Superior temporal gyrus (tissue), 1 donor: ENCODE results near the gene EID3.
"Not testable (repeated sequence)": the region's sequence is repeated elsewhere in the genome, so short reads cannot be mapped to it uniquely, and the experiment has no call there.

Experiments used
- DNase-seq: peaks from one replicate; pipeline ENCODE4 v3.0.0-alpha.2; 2016; ENCODE audit errors: extremely low spot score

The EID3 gene

DNA sequence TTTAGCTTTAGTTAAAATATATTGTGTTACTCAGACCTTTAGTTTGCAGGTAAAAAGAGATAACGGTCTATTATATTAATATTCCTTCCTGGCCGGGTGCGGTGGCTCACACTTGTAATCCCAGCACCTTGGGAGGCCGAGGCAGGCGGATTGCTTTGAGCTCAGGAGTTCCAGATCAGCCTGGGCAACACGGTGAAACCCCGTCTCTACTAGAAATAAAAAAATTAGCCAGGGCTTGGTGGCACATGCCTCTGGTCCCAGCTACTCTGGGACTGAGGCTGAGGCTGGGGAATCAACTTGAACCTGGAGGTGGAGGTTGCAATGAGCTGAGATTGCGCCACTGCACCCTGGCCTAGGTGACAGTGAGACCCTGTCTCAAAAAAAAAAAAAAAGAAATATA is 13.2 kb upstream of the EID3 start:
- DNase-seq: no peak

DNA sequence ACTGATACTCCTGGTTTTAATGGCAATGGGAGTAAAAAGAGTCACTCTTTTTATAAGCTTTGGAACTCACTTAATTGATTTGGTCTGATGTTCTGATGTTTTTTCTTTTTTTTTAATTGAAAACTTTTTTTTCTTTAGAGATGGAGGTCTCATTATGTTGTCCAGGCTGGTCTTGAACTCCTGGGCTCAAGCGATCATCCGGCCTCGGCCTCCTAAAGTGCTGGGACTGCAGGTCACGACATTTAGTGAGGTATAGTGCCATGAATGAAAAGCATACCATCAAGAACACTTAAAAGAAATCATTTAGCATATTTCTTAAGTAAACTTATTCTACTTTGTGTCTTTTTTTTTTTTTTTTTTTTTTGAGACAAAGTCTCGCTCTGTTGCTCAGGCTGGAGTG is 12.7 kb upstream of the EID3 start:
- DNase-seq: peak; percentile 2

DNA sequence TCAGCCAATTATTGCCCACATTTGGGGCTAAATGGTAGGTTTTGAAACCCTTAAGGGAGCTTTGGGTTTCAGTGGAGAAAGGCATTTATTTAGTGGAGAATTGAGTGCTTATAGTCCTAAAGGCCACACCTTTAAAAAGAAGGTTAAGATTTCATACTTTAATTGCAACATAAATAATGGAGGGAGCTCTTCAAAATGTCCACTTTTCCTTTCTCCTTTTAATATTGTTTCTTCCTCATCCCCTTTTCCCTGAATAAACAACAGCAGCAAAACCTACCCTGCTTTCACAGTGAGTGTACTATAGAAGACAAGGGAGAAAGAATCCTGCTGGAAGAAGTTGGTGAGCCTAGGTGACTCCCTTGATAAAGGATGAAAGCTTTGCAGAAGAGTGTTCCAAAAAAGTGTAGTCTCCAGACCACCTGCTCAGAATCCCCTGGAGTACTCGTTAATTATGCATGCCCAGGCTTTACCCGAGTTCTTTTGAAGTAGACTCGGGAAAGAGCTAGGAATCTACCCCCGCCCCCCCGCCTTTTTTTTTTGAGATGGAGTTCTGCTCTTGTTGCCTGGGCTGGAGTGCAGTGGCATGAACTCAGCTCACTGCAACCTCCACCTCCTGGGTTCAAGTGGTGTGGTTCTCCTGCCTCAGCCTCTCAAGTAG is 11.5 kb upstream of the EID3 start:
- no peak for DNase-seq

DNA sequence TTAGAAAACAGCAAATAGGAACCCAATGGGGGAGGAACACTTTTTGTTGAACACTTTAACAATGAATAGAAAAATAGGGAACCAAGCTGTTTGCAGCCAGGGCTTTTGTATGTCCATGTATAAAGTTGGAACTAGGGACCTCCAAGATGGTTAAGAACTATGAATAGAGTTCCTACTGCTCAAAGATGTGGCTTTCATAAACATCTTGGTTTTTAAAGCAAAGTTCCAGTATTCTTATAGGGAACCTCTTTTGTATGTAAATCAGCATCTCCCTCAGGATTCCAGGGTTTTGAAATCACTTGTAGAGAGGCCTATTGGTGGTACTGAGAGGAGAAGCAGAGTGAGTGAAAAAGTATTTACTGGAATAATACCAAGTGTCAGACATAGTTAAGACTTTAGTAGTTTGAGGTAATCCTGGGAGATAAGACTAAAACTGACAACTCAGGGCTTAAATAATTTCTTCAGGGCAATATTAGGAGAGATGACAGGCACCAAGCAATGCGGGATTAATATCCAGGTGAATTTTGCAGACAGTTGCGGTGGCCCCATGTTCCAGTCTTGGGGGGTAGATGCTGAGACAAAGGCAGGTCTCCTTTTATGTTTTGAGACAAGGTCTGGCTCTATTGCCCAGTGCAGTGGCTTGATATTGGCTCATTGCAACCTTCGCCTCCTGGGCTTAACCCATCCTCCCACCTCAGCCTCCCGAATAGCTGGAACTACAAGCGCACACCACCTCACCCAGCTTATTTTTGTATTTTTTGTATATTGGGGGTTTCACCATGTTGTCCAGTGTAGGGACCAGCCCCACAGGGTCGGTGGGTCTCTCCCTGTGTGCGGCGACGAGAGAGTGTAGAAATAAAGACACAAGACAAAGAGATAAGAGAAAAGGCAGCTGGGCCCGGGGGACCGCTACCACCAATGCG is 10.4 kb upstream of the EID3 start:
- no peak for DNase-seq

DNA sequence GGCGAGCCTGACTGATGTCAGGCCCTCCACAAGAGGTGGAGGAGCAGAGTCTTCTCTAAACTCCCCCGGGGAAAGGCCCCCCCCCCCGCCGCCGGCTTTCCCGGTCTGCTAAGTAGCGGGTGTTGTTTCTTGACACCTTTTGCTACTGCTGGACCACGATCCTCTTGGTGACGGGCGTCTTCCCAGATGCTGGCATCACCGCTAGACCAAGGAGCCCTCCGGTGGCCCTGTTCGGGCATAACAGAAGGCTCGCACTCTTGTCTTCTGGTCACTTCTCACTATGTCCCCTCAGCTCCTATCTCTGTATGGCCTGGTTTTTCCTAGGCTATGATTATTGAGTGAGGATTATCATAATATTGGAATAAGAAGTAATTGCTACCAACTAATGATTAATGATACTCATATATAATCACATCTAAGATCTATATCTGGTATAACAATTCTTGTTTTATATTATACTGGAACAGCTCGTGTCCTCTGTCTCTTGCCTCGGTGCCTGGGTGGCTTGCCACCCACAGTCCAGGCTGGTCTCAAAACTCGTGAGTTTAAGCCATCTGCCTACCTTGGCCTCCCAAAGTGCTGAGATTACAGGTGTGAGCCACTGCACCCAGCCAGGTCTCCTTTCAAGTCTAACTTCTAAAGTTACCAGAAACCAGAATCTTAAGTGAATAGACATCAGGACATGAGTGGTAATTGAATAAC is 9.2 kb upstream of the EID3 start:
- DNase-seq: not testable (repeated sequence)

- DNase-seq: no peak
Measured at GRCh38 chr12:104294927-104295668, 8.4 kb upstream of the EID3 start.

DNA sequence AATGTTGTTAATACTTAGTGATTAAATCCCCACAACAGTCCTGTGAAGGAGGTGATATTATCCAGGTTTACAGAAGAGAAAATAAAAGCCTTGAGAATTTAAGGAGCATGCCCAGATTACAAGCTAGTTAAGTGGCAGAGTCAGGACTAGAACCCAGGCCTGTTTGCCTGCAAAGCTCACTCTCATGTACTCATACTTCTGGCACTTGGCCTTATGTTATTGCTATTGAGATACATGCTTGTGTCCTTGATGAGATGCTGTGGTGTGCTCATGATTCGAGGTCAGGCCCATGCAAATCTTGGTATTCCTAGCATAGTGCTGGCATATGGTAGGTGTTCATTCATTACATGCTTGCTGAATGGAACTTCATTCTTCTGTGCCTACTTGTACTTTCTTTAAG is 7.6 kb upstream of the EID3 start:
- DNase-seq: no peak

DNA sequence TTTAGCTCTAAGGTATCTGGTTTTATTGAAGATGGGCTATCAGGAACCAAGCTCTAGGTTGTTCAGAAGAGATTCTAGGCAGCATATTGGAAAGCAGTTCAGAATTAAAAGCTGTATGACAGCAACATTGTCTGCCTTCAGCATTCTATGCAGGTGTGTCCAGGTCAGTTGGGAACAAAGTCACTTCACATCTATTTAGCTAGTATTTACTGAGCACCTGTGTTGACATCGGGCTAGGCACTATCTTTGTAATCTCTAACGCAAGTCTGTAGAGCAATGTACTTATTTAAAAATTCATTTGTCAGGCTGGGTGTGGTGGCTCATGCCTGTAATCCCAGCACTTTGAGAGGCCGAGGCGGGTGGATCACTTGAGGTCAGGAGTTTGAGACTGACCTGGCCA is 6.8 kb upstream of the EID3 start:
- no peak for DNase-seq

GRCh38 chr12:104297477-104298113 is 5.9 kb upstream of the EID3 start:
- no peak for DNase-seq

- no peak for DNase-seq
Measured at GRCh38 chr12:104299842-104300481, 3.6 kb upstream of the EID3 start.

DNA sequence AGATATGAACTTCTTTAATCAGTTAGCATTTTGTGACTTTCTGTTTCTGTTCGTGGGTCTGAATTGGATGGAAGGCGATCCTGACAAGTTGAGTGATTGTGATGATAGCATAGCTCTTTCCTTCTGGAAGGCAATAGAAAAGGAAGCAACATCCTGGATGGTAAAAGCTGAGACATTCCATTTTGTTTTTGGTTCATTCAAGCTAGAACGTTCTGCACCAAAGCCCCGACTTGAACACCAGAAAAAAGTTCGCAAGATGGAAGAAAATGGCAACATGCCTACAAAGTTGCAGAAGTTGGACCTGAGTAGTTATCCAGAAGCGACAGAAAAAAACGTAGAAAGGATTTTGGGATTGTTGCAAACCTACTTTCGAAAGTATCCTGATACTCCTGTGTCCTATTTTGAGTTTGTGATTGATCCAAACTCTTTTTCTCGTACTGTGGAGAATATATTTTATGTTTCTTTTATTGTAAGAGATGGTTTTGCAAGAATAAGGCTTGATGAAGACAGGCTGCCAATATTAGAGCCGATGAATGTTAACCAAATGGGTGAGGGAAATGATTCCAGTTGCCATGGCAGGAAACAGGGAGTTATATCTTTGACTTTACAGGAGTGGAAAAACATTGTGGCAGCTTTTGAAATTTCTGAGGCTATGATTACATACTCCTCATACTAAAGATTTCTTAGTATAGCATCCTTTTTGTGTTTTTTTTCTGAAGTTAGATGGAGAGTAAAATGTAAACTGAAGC is 896 bp downstream of the EID3 start:
- DNase-seq: no peak

- no peak for DNase-seq
Measured at GRCh38 chr12:104305349-104305748, 1.8 kb downstream of the EID3 start.

DNA sequence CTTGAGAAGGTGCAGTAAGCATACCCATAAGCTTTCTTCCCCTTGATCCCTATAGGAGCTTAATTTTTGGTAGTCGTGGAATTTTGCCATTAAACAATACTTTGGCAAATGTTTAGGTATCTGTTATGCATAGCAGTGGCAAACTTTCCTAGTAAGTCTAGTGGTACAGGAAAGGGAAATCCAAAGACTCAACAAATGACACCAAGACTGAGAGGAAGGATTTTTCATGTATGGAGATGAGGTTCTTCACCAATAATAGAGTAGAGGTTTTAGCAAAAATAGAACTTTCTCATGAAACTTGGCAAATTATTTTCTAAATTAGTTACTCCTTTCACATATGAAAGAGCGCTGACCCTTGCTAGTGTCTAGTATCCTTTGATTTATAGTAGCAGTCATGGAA is 2.8 kb downstream of the EID3 start:
- DNase-seq: no peak

DNA sequence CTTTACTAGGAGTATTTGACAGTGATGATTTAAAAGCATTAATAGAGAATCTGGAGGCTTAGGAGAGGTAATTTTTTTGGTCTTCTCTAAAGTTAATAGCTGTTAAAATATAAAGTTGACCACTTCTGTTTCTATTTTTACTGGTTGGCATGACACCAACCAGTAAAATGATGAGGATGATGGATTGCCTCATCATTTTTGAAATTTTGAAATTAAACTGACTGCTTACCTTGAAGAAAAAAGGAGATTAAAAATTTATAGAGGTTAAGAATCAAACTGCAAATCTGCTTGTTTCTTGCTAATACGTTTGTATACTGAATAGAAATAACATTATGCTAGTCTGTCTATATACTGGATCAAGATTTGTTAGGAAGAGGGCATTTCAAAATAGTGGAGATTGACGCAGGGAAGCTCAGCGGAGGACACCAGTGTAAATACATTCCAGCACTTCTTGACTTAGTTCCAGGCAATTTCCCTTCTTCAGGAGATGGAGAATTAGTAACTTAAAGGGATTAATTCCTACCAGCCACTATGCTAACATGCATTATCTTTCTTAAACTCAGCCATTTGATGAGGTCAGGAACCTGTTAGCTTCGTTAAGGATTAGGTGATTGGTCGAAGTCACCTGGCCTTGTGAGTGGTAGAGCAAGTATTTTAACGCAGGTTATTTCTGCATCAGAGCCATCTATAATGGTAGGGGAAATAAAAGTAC is 3.6 kb downstream of the EID3 start:
- no peak for DNase-seq

DNA sequence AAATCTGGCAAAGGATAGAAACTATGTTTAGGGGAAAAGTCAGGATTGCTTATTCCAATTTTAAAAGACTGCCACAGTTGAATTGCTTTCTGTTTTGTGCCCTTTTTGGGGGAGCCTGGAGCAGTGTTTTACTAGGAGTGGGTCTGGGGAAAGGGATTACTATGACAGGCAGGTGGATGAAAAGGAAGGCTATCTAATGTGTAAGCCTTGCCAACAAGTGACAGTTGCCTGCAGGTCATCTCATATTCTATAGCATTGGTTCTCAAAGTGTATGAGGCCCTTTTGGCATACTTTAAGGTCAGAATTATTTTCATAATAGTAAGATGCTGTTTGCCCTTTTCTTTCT is 4.1 kb downstream of the EID3 start:
- no peak for DNase-seq

DNA sequence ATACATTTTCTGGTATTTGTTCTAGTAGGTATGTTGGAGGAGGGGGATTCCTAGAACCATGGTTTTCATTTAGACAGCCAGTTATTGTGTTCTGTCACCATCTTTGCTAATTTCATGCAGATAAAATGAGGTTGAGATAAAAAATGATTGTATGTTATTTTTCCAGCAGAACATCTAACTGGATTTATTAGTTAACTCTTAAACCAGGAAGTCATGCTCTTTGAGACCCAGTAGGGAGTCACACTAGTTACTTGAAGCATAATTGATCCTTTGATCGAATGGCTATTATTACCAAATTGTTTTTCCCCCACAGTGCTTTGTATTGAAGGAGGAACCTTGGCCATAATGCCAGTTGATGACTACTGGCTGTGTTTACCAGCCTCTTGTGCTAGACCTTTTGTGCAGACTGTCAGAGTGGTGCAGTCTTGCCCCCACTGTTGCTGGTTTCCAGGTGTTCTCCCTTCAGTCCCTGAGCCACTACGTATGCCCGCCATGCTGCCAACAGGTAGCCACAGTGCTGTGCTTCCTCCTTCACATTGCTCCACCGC is 6.0 kb downstream of the EID3 start:
- no peak for DNase-seq

DNA sequence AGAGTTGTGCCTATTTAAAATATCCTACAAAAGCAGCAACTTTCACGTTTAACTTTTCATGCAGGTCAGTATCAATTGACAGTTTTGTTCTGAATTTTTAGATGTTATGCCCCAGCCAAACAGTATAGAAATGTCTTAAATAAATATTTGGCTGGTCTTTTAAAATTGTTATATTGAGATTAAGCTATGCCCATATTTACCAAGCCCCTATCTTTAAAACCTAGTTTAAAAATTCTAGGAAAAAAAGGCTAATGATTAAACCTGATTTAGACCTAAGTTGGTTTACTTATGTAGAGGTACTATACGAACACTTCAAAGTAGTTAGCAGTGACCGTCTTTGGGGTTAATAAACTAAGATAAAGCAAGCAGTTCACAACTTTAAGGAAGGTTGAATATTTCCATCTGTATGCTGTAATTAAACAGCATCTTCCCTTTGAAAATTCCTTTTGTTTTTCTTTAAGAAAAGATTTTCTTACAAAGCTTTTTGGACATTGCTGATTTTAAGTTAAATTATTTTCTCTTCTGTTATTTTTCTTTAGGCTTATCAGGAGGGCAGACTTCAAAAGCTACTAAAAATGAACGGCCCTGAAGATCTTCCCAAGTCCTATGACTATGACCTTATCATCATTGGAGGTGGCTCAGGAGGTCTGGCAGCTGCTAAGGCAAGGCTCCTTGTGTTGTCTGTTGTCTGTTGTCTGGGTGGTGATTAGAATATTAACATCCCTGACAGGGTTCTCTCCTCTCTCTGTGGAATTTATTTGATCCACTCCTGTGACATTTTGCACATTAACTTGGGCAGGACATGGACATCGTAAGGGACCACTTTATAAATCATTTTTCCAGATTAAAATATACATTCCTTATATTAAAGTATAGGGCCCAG is 7.5 kb downstream of the EID3 start:
- DNase-seq: no peak

DNA sequence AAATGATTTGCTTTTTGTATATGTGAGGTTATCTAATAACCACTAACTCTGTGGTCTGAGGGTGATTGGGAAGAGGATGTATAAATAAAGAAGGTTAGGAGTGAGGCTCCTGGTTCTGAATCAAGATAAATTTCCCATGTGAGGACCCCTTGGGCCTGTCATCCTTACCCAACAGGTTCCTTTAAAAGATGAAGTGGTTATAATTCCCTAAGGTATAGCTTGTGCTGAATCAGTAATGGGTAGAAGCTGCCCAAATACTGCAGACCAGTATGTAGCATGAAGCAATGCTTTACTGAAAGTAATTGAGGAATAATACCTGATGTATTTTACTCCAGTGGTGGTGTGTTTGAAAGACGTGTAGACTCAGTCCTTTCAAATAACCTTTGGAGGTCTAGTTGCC is 8.7 kb downstream of the EID3 start:
- no peak for DNase-seq
